Right lobe of liver (tissue), 6 donors: ENCODE measurements around the gene NCS1. TPM values are rescaled to one million over a fixed set of nuclear protein-coding genes. Genes with fewer than 3 reads are reported as not detected.
A peak's percentile ranks its signal among the peaks of the same experiment; 100 is the strongest.

Experiments
- ATAC-seq, 4 donors: fragments of 200-7000 bp; cut with Tn5 transposase; one replicate each; pipeline ENCODE4 v1.9.1; 2020; ENCODE audit warnings: mild to moderate bottlenecking in 4 of 4, moderate library complexity in 4 of 4
- DNase-seq, 3 donors: peaks; one replicate each; pipeline ENCODE4 v3.0.0-alpha.2; 2020
- H3K27ac ChIP-seq, 3 donors: fragments of 200-600 bp; one replicate each; pipeline ENCODE4 v1.8.0; 2022
- H3K27me3 ChIP-seq, 2 donors: fragments of 200-600 bp; one replicate each; pipeline ENCODE4 v1.8.0; 2022
- H3K36me3 ChIP-seq, 4 donors: fragments of 200-600 bp; sonication (generic) in 1 of 4; one replicate each; pipeline versions ENCODE4 v1.5.1 to v1.8.0; 2017 to 2022; ENCODE audit warnings: control low read depth in 1 of 4
- H3K4me1 ChIP-seq, 4 donors: fragments of 200-600 bp; sonication (generic) in 1 of 4; one replicate each; pipeline versions ENCODE4 v1.5.1 to v1.8.0; 2017 to 2022; ENCODE audit warnings: control low read depth in 1 of 4
- H3K4me3 ChIP-seq, 3 donors: fragments of 200-600 bp; one replicate each; pipeline ENCODE4 v1.8.0; 2022
- H3K9me3 ChIP-seq, 4 donors: fragments of 200-600 bp; sonication (generic) in 1 of 4; one replicate each; pipeline versions ENCODE4 v1.5.1 to v1.8.0; 2017 to 2022; ENCODE audit warnings: control low read depth in 1 of 4
- CTCF ChIP-seq, 4 donors: fragments of 200-600 bp in 3 of 4; fragments of 450-650 bp in 1 of 4; IDR thresholded peaks; one replicate each; pipeline versions ENCODE4 v1.5.1 to v1.8.0; 2016 to 2022; ENCODE audit warnings: antibody characterized with exemption in 4 of 4, mild to moderate bottlenecking in 2 of 4
- POLR2A ChIP-seq: fragments of 450-650 bp; IDR thresholded peaks from one replicate; pipeline ENCODE4 v1.6.1; 2017; ENCODE audit warnings: antibody characterized with exemption, mild to moderate bottlenecking
- WGBS: methylation state at CpG from one replicate; pipeline ENCODE4 v1.1.6; 2018; ENCODE audit warnings: low coverage, low lambda C conversion rate; ENCODE audit not compliant: insufficient coverage; ENCODE audit errors: missing lambda C conversion rate; 5-methylcytosine and 5-hydroxymethylcytosine counted together
- intact Hi-C, 2 donors: fragments of 100-400 bp; cut with DNase I; formaldehyde crosslinking; loops; one replicate each; pipeline versions ENCODE4 v1.11.2 to v1.14.1; 2022
- total RNA-seq, 6 experiments: library from RNA; depleted of rRNA in 2 of 6; stranded (reverse); fragments of >200 nt in 2 of 6; fragmentation: NEBNext Ultra II Directional in 3 of 6; extraction: Animal tissue kit (Norgen Biotek cat#: 25700) in 3 of 6; gene quantifications; one replicate each; pipeline versions ENCODE4 v1.1.0 to v1.2.4, GENCODE V29; 2016 to 2023
- donor health status: DM: no; HTN: yes; CAD: no.
- donor health status: DM: no; HTN: no; CAD: no.
- donor health status: DM: no; HTN: no; CAD: no.
- donor health status: DM: no; HTN: yes; CAD: no.
- donor health status: DM: no; HTN: yes; CAD: no.

The NCS1 gene
- total RNA-seq, 6 experiments from 2014 or later = 1.6 to 3.3 (median 2.8) TPM

DNA sequence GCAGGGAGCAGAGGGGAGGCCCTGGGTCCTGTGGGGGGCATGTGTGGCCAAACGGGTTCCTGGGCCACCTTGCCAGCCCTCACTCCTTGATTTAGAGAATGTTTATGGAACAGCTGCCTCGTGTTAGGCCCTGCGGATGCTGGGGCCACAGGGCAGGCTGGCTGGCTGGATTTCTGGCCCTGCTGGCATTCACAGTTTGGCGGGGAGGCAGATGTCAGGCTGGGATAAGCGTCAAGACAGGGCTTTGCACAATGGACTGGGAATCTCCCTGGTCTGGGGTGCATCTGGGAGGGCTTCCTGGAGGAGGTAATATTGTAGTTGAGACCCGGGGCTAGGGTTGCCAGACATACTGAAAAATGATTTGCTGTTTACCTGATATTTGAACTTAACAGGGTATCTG is 13.8 kb downstream of the NCS1 start:
- ATAC-seq = no peak
- no peaks in the 10 kb centered on the region for H3K27me3 ChIP-seq
- no peaks in the 10 kb centered on the region for H3K4me1 ChIP-seq
- 37% methylated on average over 2 of the region's 6 CpGs for WGBS
- no peak overlapping the region for H3K4me3 ChIP-seq
- H3K27ac ChIP-seq = no peak overlapping the region
- H3K9me3 ChIP-seq = no peaks in the 10 kb centered on the region
- no peak for DNase-seq
- no peak for TF ChIP-seq POLR2A
- intact Hi-C loops = no loop called here
- H3K36me3 ChIP-seq = no peaks in the 10 kb centered on the region

GRCh38 chr9:130186839-130187522 is 14.8 kb downstream of the NCS1 start:
- Histone ChIP-seq H3K36me3 (no peaks in the 10 kb centered on the region), H3K9me3 (no peaks in the 10 kb centered on the region), H3K27me3 (no peaks in the 10 kb centered on the region), H3K27ac (no peak overlapping the region), H3K4me3 (no peak overlapping the region), H3K4me1 (no peaks in the 10 kb centered on the region)
- ATAC-seq = peak in 3 of 4 donors; percentile 45 to 62 (median 51)
- no CpG with 5 or more reads among the region's 25 CpGs for WGBS
- DNase-seq = no peak
- intact Hi-C loops = no loop called here
- TF ChIP-seq CTCF (IDR thresholded peaks at IDR 0.05) (no peak), POLR2A (no peak)

DNA sequence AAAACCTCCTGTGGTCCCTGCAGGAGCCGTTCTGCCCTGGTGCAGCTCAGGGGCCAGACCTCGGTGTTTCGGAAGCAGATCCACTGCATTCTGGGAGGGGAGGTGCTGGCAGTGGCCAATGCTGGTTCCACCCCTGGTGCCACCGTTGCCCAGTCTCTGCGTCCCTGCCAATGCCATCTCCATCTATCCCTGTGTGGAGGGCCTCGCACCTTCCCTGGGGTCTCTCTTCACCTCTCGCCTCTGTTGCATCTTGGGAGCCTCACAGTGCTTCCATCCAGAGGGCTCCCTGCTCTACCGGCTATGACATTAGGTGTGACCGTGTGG is 15.3 kb downstream of the NCS1 start:
- WGBS = 60% methylated on average over 1 of the region's 9 CpGs
- Histone ChIP-seq H3K36me3 (no peaks in the 10 kb centered on the region), H3K27ac (no peak overlapping the region), H3K4me1 (no peaks in the 10 kb centered on the region), H3K9me3 (no peaks in the 10 kb centered on the region), H3K4me3 (no peak overlapping the region), H3K27me3 (no peaks in the 10 kb centered on the region)
- no peak for DNase-seq
- no peak for ATAC-seq
- TF ChIP-seq CTCF (IDR thresholded peaks at IDR 0.05) (no peak), POLR2A (no peak)
- intact Hi-C loops = no loop called here

GRCh38 chr9:130188860-130189481 is 16.8 kb downstream of the NCS1 start:
- Histone ChIP-seq H3K27me3 (no peaks in the 10 kb centered on the region), H3K4me1 (no peaks in the 10 kb centered on the region), H3K9me3 (no peaks in the 10 kb centered on the region), H3K4me3 (no peak overlapping the region), H3K36me3 (no peaks in the 10 kb centered on the region), H3K27ac (no peak overlapping the region)
- intact Hi-C loops = no loop called here
- no peak for DNase-seq
- TF ChIP-seq CTCF (IDR thresholded peaks at IDR 0.05) (no peak), POLR2A (no peak)
- 83% methylated on average over 5 of the region's 7 CpGs for WGBS
- no peak for ATAC-seq

DNA sequence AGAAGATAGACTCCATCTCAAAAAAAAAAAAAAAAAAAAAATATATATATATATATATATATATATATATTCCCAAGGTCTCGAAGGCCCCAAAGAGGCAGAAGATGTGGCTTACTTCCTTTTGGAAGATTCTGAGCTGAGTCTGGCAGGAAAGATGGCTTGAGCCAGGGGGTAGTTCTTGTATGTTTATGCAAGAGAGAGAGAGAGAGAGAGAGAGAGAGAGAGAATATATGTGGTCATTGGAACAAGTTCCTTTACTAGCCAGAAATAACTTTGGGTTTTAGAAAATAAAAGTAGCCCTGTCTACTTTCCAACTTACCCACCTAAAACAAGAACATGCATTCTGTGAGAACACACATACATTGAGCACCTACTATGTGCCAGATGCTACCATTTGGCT is 17.6 kb downstream of the NCS1 start:
- intact Hi-C loops = no loop called here
- Histone ChIP-seq H3K4me1 (no peaks in the 10 kb centered on the region), H3K4me3 (no peak overlapping the region)

More for the DNA sequence above, 17.6 kb downstream of the NCS1 start:
- TF ChIP-seq POLR2A (no peak), CTCF (IDR thresholded peaks at IDR 0.05) (no peak)
- no peaks in the 10 kb centered on the region for H3K9me3 ChIP-seq
- no peak overlapping the region for H3K27ac ChIP-seq
- 60% methylated on average over 1 of the region's 1 CpG for WGBS
- ATAC-seq (no peak), DNase-seq (no peak)
- no peaks in the 10 kb centered on the region for H3K27me3 ChIP-seq
- H3K36me3 ChIP-seq = no peaks in the 10 kb centered on the region
